CD4-positive, alpha-beta T cell treated with Interleukin-4 for 1 hour (primary cell): ENCODE results near the gene SPRR2E.
"Not testable (repeated sequence)": the region's sequence is repeated elsewhere in the genome, so short reads cannot be mapped to it uniquely, and the experiment has no call there.

ENCODE experiments used
- DNase-seq, 2 donors: peaks; one replicate each; pipeline ENCODE4 v3.0.0-alpha.2; 2020 to 2022

The SPRR2E gene

DNA sequence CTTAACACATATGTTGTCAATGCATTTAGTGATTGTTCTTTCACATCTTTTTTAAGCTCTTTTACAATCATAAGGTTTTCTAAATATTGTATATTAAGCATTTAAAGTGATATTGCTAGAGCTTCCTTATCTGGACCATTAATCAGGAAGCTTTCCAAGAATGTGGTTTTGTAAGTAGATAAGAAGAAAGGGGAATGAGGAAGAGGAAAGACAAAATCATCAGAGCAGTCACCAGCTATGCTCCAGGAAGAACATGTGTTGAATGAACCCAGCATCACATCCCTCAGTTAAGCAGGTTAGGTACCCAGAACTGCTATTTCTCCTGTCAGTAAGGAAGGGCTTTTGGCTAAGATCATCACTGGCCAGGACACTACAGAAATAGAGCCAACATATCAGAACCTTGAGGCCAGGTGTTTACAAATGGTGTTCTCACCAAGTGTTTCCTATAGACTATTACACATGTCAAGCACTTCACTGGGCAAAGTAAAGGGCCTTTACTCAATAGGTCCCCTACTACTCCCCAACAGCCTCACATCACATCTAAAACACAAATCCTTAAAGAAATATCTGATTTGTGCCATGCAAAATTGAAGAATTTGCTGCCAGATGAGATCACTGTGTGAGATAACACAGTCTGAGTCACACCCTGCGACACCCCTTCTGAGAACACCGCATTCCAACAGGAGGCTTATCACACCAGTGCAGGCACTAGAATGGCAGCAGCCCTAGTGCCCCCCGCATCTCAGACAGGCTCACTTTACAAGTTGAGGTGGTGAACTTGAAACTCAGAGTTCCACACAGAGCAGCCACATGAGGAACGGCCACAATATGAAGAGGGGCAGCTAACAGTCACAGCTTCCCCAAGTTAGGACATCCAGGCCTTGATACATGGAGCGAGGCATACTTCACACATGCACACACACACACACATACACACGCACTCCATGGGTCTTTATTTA is 35.2 kb downstream of the SPRR2E start:
- no peak for DNase-seq

DNA sequence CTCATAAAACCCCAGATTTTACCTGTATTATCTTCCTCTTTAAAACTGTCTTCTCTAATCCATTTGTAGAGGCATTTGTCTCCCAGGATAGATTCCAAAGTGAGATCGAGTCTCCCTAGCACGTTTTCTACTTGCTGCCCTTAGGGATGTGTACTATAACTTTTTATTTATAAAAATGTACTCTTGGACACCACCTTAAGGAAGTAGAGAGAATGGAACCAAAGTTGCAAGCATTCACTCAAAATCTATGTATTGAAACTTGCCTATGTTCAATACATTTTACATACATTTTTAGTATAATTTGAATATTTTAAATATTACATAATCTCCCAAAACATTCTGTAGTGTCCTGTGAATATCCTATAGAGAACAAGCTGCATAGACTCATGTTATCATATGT is 36.2 kb downstream of the SPRR2E start:
- DNase-seq: no peak

DNA sequence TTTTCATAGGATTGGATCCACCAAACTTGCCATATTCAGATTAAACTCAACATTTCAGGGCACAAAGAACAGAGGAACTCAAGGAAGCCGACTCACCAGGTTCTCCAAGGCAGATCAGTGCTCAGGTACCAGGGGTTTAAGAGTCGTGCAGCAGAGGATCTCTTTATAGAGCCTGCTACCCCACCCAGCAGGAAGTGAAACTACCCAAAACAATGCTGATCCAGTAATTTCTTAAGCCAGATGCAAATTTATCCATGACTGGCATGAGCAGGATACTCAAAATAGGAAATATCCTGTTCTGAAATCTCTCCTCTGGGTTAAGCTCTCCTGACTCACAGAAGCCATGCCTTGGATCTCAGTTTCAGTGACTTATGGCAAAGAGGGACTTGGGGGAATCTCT is 37.0 kb downstream of the SPRR2E start, which contains the start of gene SPRR2A:
SPRR2A (minus strand) TSS at position 138 of the 400 bp plus-strand sequence. CDS start 777 bp downstream, outside the sequence.
- DNase-seq: no peak

GRCh38 chr1:153056111-153056510 is 38.2 kb downstream of the SPRR2E start:
- DNase-seq: not testable (repeated sequence)

DNA sequence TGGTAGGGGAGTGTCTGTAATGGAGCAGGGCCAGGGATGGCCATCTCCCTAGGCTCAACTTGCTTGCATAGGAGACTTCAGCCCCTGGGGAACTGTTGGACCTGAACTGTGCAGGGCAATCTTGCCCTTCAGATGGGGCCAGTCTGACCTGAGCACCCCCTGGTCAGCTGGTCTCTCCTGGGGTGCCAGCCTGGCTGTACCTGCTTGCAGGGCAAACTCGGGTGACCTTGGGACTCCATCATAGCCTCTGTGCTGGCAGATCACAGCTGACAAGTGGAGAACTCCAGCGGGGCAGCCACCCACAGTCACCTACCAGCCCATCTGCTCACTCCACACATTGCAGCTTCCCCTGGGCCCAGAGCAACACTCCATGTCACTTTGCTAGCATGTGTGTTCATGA is 45.1 kb downstream of the SPRR2E start:
- DNase-seq: no peak
